Smooth muscle cell (in vitro differentiated cells): ENCODE measurements around the gene PRKCZ. TPM values are rescaled to one million over a fixed set of nuclear protein-coding genes. Genes with fewer than 3 reads are reported as not detected.

Source experiments
- DNase-seq: peaks from one replicate; lab custom pipeline; 2025; ENCODE audit not compliant: unreplicated experiment; lab: John Stamatoyannopoulos, UW
- H2AFZ ChIP-seq: fragments of 200-600 bp; sonication (generic); 2 replicates; pipeline ENCODE4 v1.6.0; 2016; ENCODE audit warnings: antibody characterized with exemption, low read depth, mild to moderate bottlenecking
- H3F3A ChIP-seq: fragments of 200-600 bp; sonication (generic); 2 replicates; pipeline ENCODE4 v1.6.0; 2017; ENCODE audit warnings: antibody characterized with exemption, low read depth
- H3K27ac ChIP-seq: fragments of 200-600 bp; sonication (generic); 2 replicates; pipeline ENCODE4 v1.5.1; 2016; ENCODE audit warnings: low read depth, mild to moderate bottlenecking
- H3K27me3 ChIP-seq: fragments of 200-600 bp; sonication (generic); 2 replicates; pipeline ENCODE4 v1.6.1; 2016; ENCODE audit warnings: low read depth, mild to moderate bottlenecking
- H3K36me3 ChIP-seq: fragments of 200-600 bp; sonication (generic); 2 replicates; pipeline ENCODE4 v1.5.1; 2016; ENCODE audit warnings: low read depth
- H3K4me1 ChIP-seq: fragments of 200-600 bp; sonication (generic); 2 replicates; pipeline ENCODE4 v1.5.1; 2016; ENCODE audit warnings: low read depth
- H3K4me2 ChIP-seq: fragments of 200-600 bp; sonication (generic); 2 replicates; pipeline ENCODE4 v1.6.0; 2016; ENCODE audit warnings: mild to moderate bottlenecking
- H3K4me3 ChIP-seq: fragments of 200-600 bp; sonication (generic); 2 replicates; pipeline ENCODE4 v1.5.1; 2016; ENCODE audit warnings: mild to moderate bottlenecking
- H3K79me2 ChIP-seq: fragments of 200-600 bp; sonication (generic); 2 replicates; pipeline ENCODE4 v1.6.0; 2016; ENCODE audit warnings: low read depth, mild to moderate bottlenecking
- H3K9ac ChIP-seq: fragments of 200-600 bp; sonication (generic); 2 replicates; pipeline ENCODE4 v1.6.0; 2016; ENCODE audit warnings: low read depth
- H3K9me3 ChIP-seq: fragments of 200-600 bp; sonication (generic); replicated peaks from 2 replicates; pipeline ENCODE4 v1.5.1; 2016; ENCODE audit warnings: low read depth
- H4K20me1 ChIP-seq: fragments of 200-600 bp; sonication (generic); 2 replicates; pipeline ENCODE4 v1.6.0; 2016; ENCODE audit warnings: low read depth
- CTCF ChIP-seq: fragments of 200-600 bp; sonication (generic); IDR thresholded peaks from 2 replicates; pipeline ENCODE4 v1.5.1; 2017; ENCODE audit warnings: borderline replicate concordance, mild to moderate bottlenecking, antibody characterized with exemption; ENCODE audit not compliant: insufficient read depth, poor library complexity, severe bottlenecking
- WGBS: methylation state at CpG from one replicate; pipeline ENCODE4 v1.1.7; 2016; ENCODE audit warnings: low lambda C conversion rate; 5-methylcytosine and 5-hydroxymethylcytosine counted together
- polyA plus RNA-seq: library from polyadenylated mRNA; unstranded; fragments of >200 nt; fragmentation: Nextera tagmentation; extraction: Ambion mirVana; gene quantifications from 2 replicates; pipeline ENCODE4 v1.2.1, GENCODE V29; 2016
- total RNA-seq: library from RNA; depleted of rRNA; stranded (reverse); fragments of >200 nt; gene quantifications from 2 replicates; pipeline ENCODE4 v1.2.3, GENCODE V29; 2014

PRKCZ gene
- total and polyA plus RNA-seq, 2 experiments from 2014 or later, result 5.8 to 10.3 TPM

GRCh38 chr1:2212532-2213491 lies 162.6 kb downstream of the PRKCZ start:
- Histone ChIP-seq H3K4me2 (peak overlapping the region; percentile 81), H3K9ac (peak overlapping the region; percentile 95), H3K4me3 (peak overlapping the region; percentile 21), H3K79me2 (no peaks in the 10 kb centered on the region), H3K27ac (peak overlapping the region; percentile 98), H2AFZ (no peak overlapping the region), H3K9me3 (no peaks in the 10 kb centered on the region), H3K27me3 (no peaks in the 10 kb centered on the region), H4K20me1 (no peaks in the 10 kb centered on the region), H3F3A (peaks cover 8% of the 10 kb centered on the region), H3K4me1 (peaks cover 39% of the 10 kb centered on the region), H3K36me3 (no peaks in the 10 kb centered on the region)
- peak; percentile 96 for DNase-seq
- TF ChIP-seq CTCF, result peak; percentile 23
- 20% methylated on average over 49 of the region's 49 CpGs for WGBS

GRCh38 chr1:2213576-2214505 lies 163.6 kb downstream of the PRKCZ start:
- 61% methylated on average over 25 of the region's 32 CpGs for WGBS
- no peak overlapping the region for H2AFZ ChIP-seq

GRCh38 chr1:2214541-2215241 lies 164.5 kb downstream of the PRKCZ start:
- H3K79me2 ChIP-seq, result no peaks in the 10 kb centered on the region
- H3K27ac ChIP-seq, result peak overlapping the region; percentile 98
- no peak for TF ChIP-seq CTCF
- peaks cover 4% of the 10 kb centered on the region for H3F3A ChIP-seq
- H3K9me3 ChIP-seq, result no peaks in the 10 kb centered on the region
- H3K4me3 ChIP-seq, result no peak overlapping the region
- peak overlapping the region; percentile 95 for H3K9ac ChIP-seq
- no peaks in the 10 kb centered on the region for H3K27me3 ChIP-seq
- H3K4me2 ChIP-seq, result peak overlapping the region; percentile 81
- H3K4me1 ChIP-seq, result peaks cover 29% of the 10 kb centered on the region
- DNase-seq, result no peak
- WGBS, result 91% methylated on average over 17 of the region's 21 CpGs
- no peaks in the 10 kb centered on the region for H3K36me3 ChIP-seq
- H2AFZ ChIP-seq, result no peak overlapping the region
- H4K20me1 ChIP-seq, result no peaks in the 10 kb centered on the region

More at GRCh38 chr1:2213576-2214505, 163.6 kb downstream of the PRKCZ start:
- TF ChIP-seq CTCF, result no peak
- peaks cover 33% of the 10 kb centered on the region for H3K4me1 ChIP-seq
- peak overlapping the region; percentile 95 for H3K9ac ChIP-seq
- peak overlapping the region; percentile 98 for H3K27ac ChIP-seq
- H3K79me2 ChIP-seq, result no peaks in the 10 kb centered on the region
- no peaks in the 10 kb centered on the region for H3K27me3 ChIP-seq
- no peaks in the 10 kb centered on the region for H3K9me3 ChIP-seq
- no peak overlapping the region for H3K4me3 ChIP-seq
- no peaks in the 10 kb centered on the region for H3K36me3 ChIP-seq
- peak; percentile 32 for DNase-seq
- H3K4me2 ChIP-seq, result peak overlapping the region; percentile 81
- H4K20me1 ChIP-seq, result no peaks in the 10 kb centered on the region
- H3F3A ChIP-seq, result peaks cover 4% of the 10 kb centered on the region
